UCSD-AML1 (cell line): ENCODE measurements around the gene COL23A1.
"Not testable (repeated sequence)": the region's sequence is repeated elsewhere in the genome, so short reads cannot be mapped to it uniquely, and the experiment has no call there.

Experiments used
- DNase-seq: peaks from one replicate; lab custom pipeline; 2025; ENCODE audit not compliant: unreplicated experiment; lab: John Stamatoyannopoulos, UW

The COL23A1 gene

GRCh38 chr5:178206166-178207101 lies 383.8 kb downstream of the COL23A1 start:
- no peak for DNase-seq

- DNase-seq, result no peak
Observed at GRCh38 chr5:178205749-178206047, 384.5 kb downstream of the COL23A1 start.

- peak; percentile 83 for DNase-seq
Observed at GRCh38 chr5:178204935-178205748, 385.1 kb downstream of the COL23A1 start.

GRCh38 chr5:178204182-178204934 lies 385.8 kb downstream of the COL23A1 start, which contains the start of gene HNRNPAB:
Gene HNRNPAB (plus strand): TSS chr5:178204533. CDS start chr5:178204838, 305 bp downstream.
- DNase-seq, result peak; percentile 95

- no peak for DNase-seq
Observed at GRCh38 chr5:178203670-178204181, 386.5 kb downstream of the COL23A1 start.

GRCh38 chr5:178202541-178202940 lies 387.7 kb downstream of the COL23A1 start:
- no peak for DNase-seq

GRCh38 chr5:178201927-178202235 lies 388.3 kb downstream of the COL23A1 start:
- no peak for DNase-seq

GRCh38 chr5:178201221-178201926 lies 388.8 kb downstream of the COL23A1 start:
- DNase-seq, result no peak

- no peak for DNase-seq
Observed at GRCh38 chr5:178199581-178200434, 390.4 kb downstream of the COL23A1 start.

- DNase-seq, result no peak
Observed at GRCh38 chr5:178198706-178199105, 391.5 kb downstream of the COL23A1 start.

GRCh38 chr5:178198151-178198550 lies 392.0 kb downstream of the COL23A1 start:
- DNase-seq, result not testable (repeated sequence)

GRCh38 chr5:178196986-178197385 lies 393.2 kb downstream of the COL23A1 start:
- DNase-seq, result no peak

- DNase-seq, result no peak
Observed at GRCh38 chr5:178196281-178196812, 393.8 kb downstream of the COL23A1 start.

GRCh38 chr5:178194026-178194425 lies 396.2 kb downstream of the COL23A1 start:
- peak; percentile 70 for DNase-seq

- DNase-seq, result no peak
Observed at GRCh38 chr5:178193251-178193809, 396.9 kb downstream of the COL23A1 start.

GRCh38 chr5:178192787-178193186 lies 397.4 kb downstream of the COL23A1 start:
- DNase-seq, result no peak

GRCh38 chr5:178192244-178192643 lies 397.9 kb downstream of the COL23A1 start:
- DNase-seq, result no peak

GRCh38 chr5:178191661-178192060 lies 398.5 kb downstream of the COL23A1 start:
- DNase-seq, result no peak

GRCh38 chr5:178189433-178189832 lies 400.8 kb downstream of the COL23A1 start:
- DNase-seq, result no peak
